CD4-positive, alpha-beta T cell (primary cell): ENCODE data around the gene MTIF3. TPM values are rescaled to one million over a fixed set of nuclear protein-coding genes. Genes with fewer than 3 reads are reported as not detected.
A peak's percentile ranks its signal among the peaks of the same experiment; 100 is the strongest.

Source experiments
- ATAC-seq: fragments of 200-7000 bp; cut with Tn5 transposase; one replicate; pipeline ENCODE4 v1.10.0; 2022; ENCODE audit warnings: mild to moderate bottlenecking; ENCODE audit not compliant: poor library complexity
- CTCF ChIA-PET: fragments of 350-600 bp; sonication (Branson Sonifier 250); formaldehyde crosslinking; loops from one replicate; lab custom pipeline; 2021; ENCODE audit warnings: antibody characterized with exemption, inconsistent platforms; lab: Charles Lee
- POLR2A ChIA-PET: fragments of 350-600 bp; sonication (Branson Sonifier 250); formaldehyde crosslinking; loops from one replicate; lab custom pipeline; 2021; ENCODE audit warnings: antibody characterized with exemption, inconsistent platforms; lab: Charles Lee
- DNase-seq, 14 experiments: peaks; one replicate each; pipeline ENCODE4 v3.0.0-alpha.2; 2013 to 2020; ENCODE audit warnings: mixed read lengths in 2 of 14
- H3K27ac ChIP-seq, 2 donors: one replicate each; pipeline versions ENCODE4 v1.5.1 to v1.7.0; 2013; ENCODE audit warnings: low read length in 2 of 2, low read depth in 1 of 2, mild to moderate bottlenecking in 1 of 2
- H3K27me3 ChIP-seq, 2 experiments: 1 replicate in 1 of 2; 2 replicates in 1 of 2; pipeline versions ENCODE4 v1.6.1 to v1.7.0; 2013; ENCODE audit warnings: low read length in 2 of 2, control low read depth in 1 of 2, mild to moderate bottlenecking in 1 of 2, moderate library complexity in 1 of 2; ENCODE audit not compliant: insufficient read depth in 2 of 2, control insufficient read depth in 1 of 2
- H3K36me3 ChIP-seq: one replicate; pipeline ENCODE4 v1.6.1; 2013; ENCODE audit warnings: low read length, control low read depth; ENCODE audit not compliant: insufficient read depth
- H3K4me1 ChIP-seq: one replicate; pipeline ENCODE4 v1.6.1; 2013; ENCODE audit warnings: low read length, control low read depth; ENCODE audit not compliant: insufficient read depth
- H3K4me3 ChIP-seq: one replicate; pipeline ENCODE4 v1.5.1; 2013; ENCODE audit warnings: mild to moderate bottlenecking, low read length, moderate library complexity
- H3K9me3 ChIP-seq, 2 experiments: 1 replicate in 1 of 2; 2 replicates in 1 of 2; pipeline versions ENCODE4 v1.6.1 to v1.7.0; 2013; ENCODE audit warnings: low read length in 2 of 2, mild to moderate bottlenecking in 2 of 2, control low read depth in 1 of 2, moderate library complexity in 1 of 2; ENCODE audit not compliant: control insufficient read depth in 1 of 2, insufficient read depth in 1 of 2
- H3K27ac Mint-ChIP-seq: one replicate; pipeline ENCODE4 v1.8.0; 2020; ENCODE audit warnings: mixed read lengths
- H3K27me3 Mint-ChIP-seq: one replicate; pipeline ENCODE4 v1.8.0; 2021; ENCODE audit warnings: mixed read lengths
- H3K36me3 Mint-ChIP-seq: one replicate; pipeline ENCODE4 v1.8.0; 2021; ENCODE audit warnings: low read depth, mixed read lengths
- H3K4me1 Mint-ChIP-seq: one replicate; pipeline ENCODE4 v1.8.0; 2021; ENCODE audit warnings: low read depth, mixed read lengths
- H3K4me3 Mint-ChIP-seq: one replicate; pipeline ENCODE4 v1.8.0; 2020; ENCODE audit warnings: mild to moderate bottlenecking, mixed read lengths
- H3K9me3 Mint-ChIP-seq: one replicate; pipeline ENCODE4 v1.8.0; 2020; ENCODE audit warnings: mixed read lengths
- CTCF ChIP-seq: fragments of 200-600 bp; IDR thresholded peaks from one replicate; pipeline ENCODE4 v1.8.0; 2022; ENCODE audit warnings: antibody characterized with exemption, mild to moderate bottlenecking
- intact Hi-C, 2 experiments: fragments of 100-400 bp; cut with DNase I in 1 of 2; cut with micrococcal nuclease in 1 of 2; formaldehyde crosslinking; loops; one replicate each; pipeline versions ENCODE4 v1.15.1 to v1.9.0; 2023 to 2025; cut with DNase I, micrococcal nuclease
- total RNA-seq, 174 experiments: library from RNA in 2 of 174; stranded (reverse) in 2 of 174; gene quantifications; one replicate each; pipeline ENCODE4 v1.2.3 and lab custom pipeline; 2021 to 2026

Gene MTIF3
- total RNA-seq, 2 experiments from 2014 or later = 13.6 to 14.5 TPM

GRCh38 chr13:27425918-27426630 lies 24.3 kb downstream of the MTIF3 start:
- Mint-ChIP-seq H3K27ac (peak overlapping the region; percentile 92), H3K4me1 (peaks cover 46% of the 10 kb centered on the region), H3K36me3 (peaks cover 51% of the 10 kb centered on the region), H3K4me3 (peak overlapping the region; percentile 87), H3K27me3 (no peaks in the 10 kb centered on the region), H3K9me3 (no peaks in the 10 kb centered on the region)
- ChIA-PET POLR2A (interaction anchor here (0.7 to 6.5 kb wide), 13 partner anchors 10 to 1240 kb away, joined by 3 to 389 read pairs (median 4); partner anchors contain the start of genes LNX2, MTIF3, POLR1D and RPL21), CTCF (interaction anchor here (1.4 to 4.0 kb wide), 5 partner anchors 10 to 30 kb away, joined by 5 to 26 read pairs (median 18); partner anchors contain the start of gene MTIF3)
- Histone ChIP-seq H3K36me3 (peaks cover 41% of the 10 kb centered on the region), H3K4me3 (peak overlapping the region; percentile 71), H3K9me3 (no peaks in the 10 kb centered on the region), H3K27me3 (no peaks in the 10 kb centered on the region), H3K4me1 (peaks cover 50% of the 10 kb centered on the region), H3K27ac (peak overlapping the region; percentile 91 to 95)
- ATAC-seq (peak; percentile 65), DNase-seq (peak; percentile 54 to 91 (median 72))
- TF ChIP-seq CTCF = peak; percentile 43
- intact Hi-C loops = loop anchor here (1.0 to 10.0 kb wide), 9 partner anchors 17 to 1231 kb away; partner anchors contain the start of genes MTIF3 (in 2 of the 2), LNX2 (in 1 of the 2), PAN3 (in 1 of the 2) and POLR1D (in 1 of the 2)

- intact Hi-C loops = loop anchor here (1.0 to 10.0 kb wide), 7 partner anchors 19 to 1232 kb away; partner anchors contain the start of genes LNX2 (in 1 of the 2), MTIF3 (in 1 of the 2), PAN3 (in 1 of the 2) and POLR1D (in 1 of the 2)
- TF ChIP-seq CTCF = no peak
- Histone ChIP-seq H3K9me3 (no peaks in the 10 kb centered on the region), H3K27ac (peak overlapping the region; percentile 91 to 95), H3K36me3 (peaks cover 33% of the 10 kb centered on the region), H3K4me1 (peaks cover 50% of the 10 kb centered on the region), H3K27me3 (no peaks in the 10 kb centered on the region), H3K4me3 (peak overlapping the region; percentile 71)
- Mint-ChIP-seq H3K4me3 (peak overlapping the region; percentile 87), H3K36me3 (peaks cover 44% of the 10 kb centered on the region), H3K27ac (peak overlapping the region; percentile 92), H3K27me3 (no peaks in the 10 kb centered on the region), H3K9me3 (no peaks in the 10 kb centered on the region), H3K4me1 (peaks cover 39% of the 10 kb centered on the region)
- POLR2A ChIA-PET = interaction anchor here (0.7 to 6.5 kb wide), 12 partner anchors 9 to 1239 kb away, joined by 3 to 389 read pairs (median 6); partner anchors contain the start of genes LNX2, MTIF3, POLR1D and RPL21
- DNase-seq (peak in 5 of 14 experiments; percentile 12 to 45 (median 31)), ATAC-seq (no peak)
- CTCF ChIA-PET = interaction anchor here (2.0 to 4.0 kb wide), 4 partner anchors 19 to 31 kb away, joined by 4 to 26 read pairs (median 20); partner anchors contain the start of gene MTIF3
Observed at GRCh38 chr13:27425158-27425917, 25.0 kb downstream of the MTIF3 start.
